ENCODE measurements around the gene TBC1D1. TPM values are rescaled to one million over a fixed set of nuclear protein-coding genes. Genes with fewer than 3 reads are reported as not detected.
A peak's percentile ranks its signal among the peaks of the same experiment; 100 is the strongest.

Gene TBC1D1
- polyA plus RNA-seq, 1 donor (not counting 4 experiments of a cell fraction or from before 2014, with no cell fraction given) = 32.5 TPM

- H3K4me2 ChIP-seq (ENCODE audit: control insufficient read depth, extremely low read depth, insufficient read depth, low read depth, low read length) = peak overlapping the region; percentile 99
- no peaks in the 10 kb centered on the region for H3K36me3 ChIP-seq (ENCODE audit: control insufficient read depth in 2 of 2, extremely low read depth in 1 of 2, insufficient read depth in 2 of 2, low read length in 2 of 2)
- peaks cover 29% of the 10 kb centered on the region for H3K4me1 ChIP-seq (ENCODE audit: control insufficient read depth, extremely low read depth, insufficient read depth, low read length)
- peaks cover 18% of the 10 kb centered on the region for H3K79me2 ChIP-seq (ENCODE audit: control insufficient read depth, insufficient read depth, low read length)
- no peaks in the 10 kb centered on the region for H3K9me3 ChIP-seq (ENCODE audit: control insufficient read depth, low read depth, low read length)
- H4K20me1 ChIP-seq (ENCODE audit: control insufficient read depth, extremely low read depth, insufficient read depth, low read length) = no peaks in the 10 kb centered on the region
- dilution Hi-C loops (cut with MboI; ENCODE audit: extremely low pct_ligation_motif_present, low sequenced_read_pairs) = no loop called here
- H3K27ac ChIP-seq (ENCODE audit: control insufficient read depth, insufficient read depth, low read length) = peak overlapping the region; percentile 43
- no peak for FAIRE-seq
- peak overlapping the region; percentile 53 to 93 (median 83) for H3K4me3 ChIP-seq (ENCODE audit: control insufficient read depth in 2 of 3, extremely low read depth in 1 of 3, insufficient read depth in 2 of 3, low read depth in 1 of 3, low read length in 3 of 3)
- TF ChIP-seq EZH2 (IDR thresholded peaks at IDR 0.05; ENCODE audit: low read length) = no peak
- TF ChIP-seq, protein P1, sequence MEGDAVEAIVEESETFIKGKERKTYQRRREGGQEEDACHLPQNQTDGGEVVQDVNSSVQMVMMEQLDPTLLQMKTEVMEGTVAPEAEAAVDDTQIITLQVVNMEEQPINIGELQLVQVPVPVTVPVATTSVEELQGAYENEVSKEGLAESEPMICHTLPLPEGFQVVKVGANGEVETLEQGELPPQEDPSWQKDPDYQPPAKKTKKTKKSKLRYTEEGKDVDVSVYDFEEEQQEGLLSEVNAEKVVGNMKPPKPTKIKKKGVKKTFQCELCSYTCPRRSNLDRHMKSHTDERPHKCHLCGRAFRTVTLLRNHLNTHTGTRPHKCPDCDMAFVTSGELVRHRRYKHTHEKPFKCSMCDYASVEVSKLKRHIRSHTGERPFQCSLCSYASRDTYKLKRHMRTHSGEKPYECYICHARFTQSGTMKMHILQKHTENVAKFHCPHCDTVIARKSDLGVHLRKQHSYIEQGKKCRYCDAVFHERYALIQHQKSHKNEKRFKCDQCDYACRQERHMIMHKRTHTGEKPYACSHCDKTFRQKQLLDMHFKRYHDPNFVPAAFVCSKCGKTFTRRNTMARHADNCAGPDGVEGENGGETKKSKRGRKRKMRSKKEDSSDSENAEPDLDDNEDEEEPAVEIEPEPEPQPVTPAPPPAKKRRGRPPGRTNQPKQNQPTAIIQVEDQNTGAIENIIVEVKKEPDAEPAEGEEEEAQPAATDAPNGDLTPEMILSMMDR (optimal IDR thresholded peaks at IDR 0.05 in 1 of 3, IDR thresholded peaks at IDR 0.05 in 1 of 3, conservative IDR thresholded peaks at IDR 0.05 in 1 of 3; ENCODE audit: extremely low read depth in 1 of 3, insufficient read depth in 2 of 3, low read length in 3 of 3) = no peak
- H2AFZ ChIP-seq (ENCODE audit: control insufficient read depth, low read length) = peak overlapping the region; percentile 78
- no peaks in the 10 kb centered on the region for H3K9me1 ChIP-seq (ENCODE audit: control insufficient read depth, extremely low read depth, insufficient read depth, low read length)
- peak overlapping the region; percentile 78 for H3K9ac ChIP-seq (ENCODE audit: control insufficient read depth, extremely low read depth, insufficient read depth, low read length)
- DNase-seq (ENCODE audit: low read depth, low spot score) = no peak
- no peaks in the 10 kb centered on the region for H3K27me3 ChIP-seq (ENCODE audit: control insufficient read depth, extremely low read depth, insufficient read depth, low read length)
Measured at GRCh38 chr4:37978248-37978924, 87.5 kb downstream of the TBC1D1 start.

GRCh38 chr4:37980246-37980645 is 89.4 kb downstream of the TBC1D1 start:
- no peaks in the 10 kb centered on the region for H3K9me3 ChIP-seq (ENCODE audit: control insufficient read depth, low read depth, low read length)
- H3K36me3 ChIP-seq (ENCODE audit: control insufficient read depth in 2 of 2, extremely low read depth in 1 of 2, insufficient read depth in 2 of 2, low read length in 2 of 2) = no peaks in the 10 kb centered on the region
- no peak overlapping the region for H3K4me3 ChIP-seq (ENCODE audit: control insufficient read depth in 2 of 3, extremely low read depth in 1 of 3, insufficient read depth in 2 of 3, low read depth in 1 of 3, low read length in 3 of 3)
- peaks cover 29% of the 10 kb centered on the region for H3K4me1 ChIP-seq (ENCODE audit: control insufficient read depth, extremely low read depth, insufficient read depth, low read length)
- peak; percentile 13 for FAIRE-seq
- dilution Hi-C loops (cut with MboI; ENCODE audit: extremely low pct_ligation_motif_present, low sequenced_read_pairs) = no loop called here
- H3K9me1 ChIP-seq (ENCODE audit: control insufficient read depth, extremely low read depth, insufficient read depth, low read length) = no peaks in the 10 kb centered on the region
- DNase-seq (ENCODE audit: low read depth, low spot score) = no peak
- TF ChIP-seq EZH2 (IDR thresholded peaks at IDR 0.05; ENCODE audit: low read length) = no peak
- TF ChIP-seq, protein P1 (optimal IDR thresholded peaks at IDR 0.05 in 1 of 3, IDR thresholded peaks at IDR 0.05 in 1 of 3, conservative IDR thresholded peaks at IDR 0.05 in 1 of 3; ENCODE audit: extremely low read depth in 1 of 3, insufficient read depth in 2 of 3, low read length in 3 of 3) = no peak
- H3K27ac ChIP-seq (ENCODE audit: control insufficient read depth, insufficient read depth, low read length) = no peak overlapping the region
- no peaks in the 10 kb centered on the region for H4K20me1 ChIP-seq (ENCODE audit: control insufficient read depth, extremely low read depth, insufficient read depth, low read length)
- H3K79me2 ChIP-seq (ENCODE audit: control insufficient read depth, insufficient read depth, low read length) = peaks cover 23% of the 10 kb centered on the region
- no peak overlapping the region for H3K9ac ChIP-seq (ENCODE audit: control insufficient read depth, extremely low read depth, insufficient read depth, low read length)
- H3K4me2 ChIP-seq (ENCODE audit: control insufficient read depth, extremely low read depth, insufficient read depth, low read depth, low read length) = no peak overlapping the region
- no peaks in the 10 kb centered on the region for H3K27me3 ChIP-seq (ENCODE audit: control insufficient read depth, extremely low read depth, insufficient read depth, low read length)
- H2AFZ ChIP-seq (ENCODE audit: control insufficient read depth, low read length) = no peak overlapping the region

All from keratinocyte (primary cell).